B cell (primary cell): ENCODE measurements around the gene C2CD3. TPM values are rescaled to one million over a fixed set of nuclear protein-coding genes. Genes with fewer than 3 reads are reported as not detected.
"Not testable (repeated sequence)": the region's sequence is repeated elsewhere in the genome, so short reads cannot be mapped to it uniquely, and the experiment has no call there.

Source experiments
- ATAC-seq: fragments of 200-7000 bp; cut with Tn5 transposase; one replicate; pipeline ENCODE4 v1.10.0; 2021; ENCODE audit warnings: low read depth, mild to moderate bottlenecking, moderate number of reproducible peaks, moderate library complexity
- CTCF ChIA-PET: fragments of 350-600 bp; sonication (Branson Sonifier 250); formaldehyde crosslinking; loops from one replicate; lab custom pipeline; 2021; ENCODE audit warnings: antibody characterized with exemption, inconsistent platforms; lab: Charles Lee
- POLR2A ChIA-PET: fragments of 350-600 bp; sonication (Branson Sonifier 250); formaldehyde crosslinking; loops from one replicate; lab custom pipeline; 2021; ENCODE audit warnings: antibody characterized with exemption; lab: Charles Lee
- DNase-seq: peaks from one replicate; pipeline ENCODE4 v3.0.0; 2013
- H2AFZ ChIP-seq: 2 replicates; pipeline ENCODE4 v1.6.1; 2012; ENCODE audit warnings: mild to moderate bottlenecking, low read depth, low read length; ENCODE audit not compliant: insufficient read depth, poor library complexity, severe bottlenecking
- H3K27ac ChIP-seq, 2 donors: 1 replicate in 1 of 2; 2 replicates in 1 of 2; pipeline ENCODE4 v1.5.1; 2012 to 2013; ENCODE audit warnings: low read length in 2 of 2, mild to moderate bottlenecking in 2 of 2, moderate library complexity in 1 of 2
- H3K27me3 ChIP-seq, 4 experiments: fragments of 200-600 bp in 1 of 4; sonication (generic) in 1 of 4; replicated peaks in 1 of 4; 1 replicate in 2 of 4; 2 replicates in 2 of 4; pipeline versions ENCODE4 v1.6.1 to v1.7.0; 2013 to 2016; ENCODE audit warnings: low read length in 3 of 4, mild to moderate bottlenecking in 2 of 4, mixed read lengths in 1 of 4, moderate library complexity in 1 of 4; ENCODE audit not compliant: insufficient read depth in 4 of 4, control insufficient read depth in 3 of 4; ENCODE audit errors: control extremely low read depth in 1 of 4
- H3K36me3 ChIP-seq, 2 experiments: replicated peaks in 1 of 2; 1 replicate in 1 of 2; 2 replicates in 1 of 2; pipeline versions ENCODE4 v1.6.1 to v1.7.1; 2013; ENCODE audit warnings: low read length in 1 of 2; ENCODE audit not compliant: insufficient read depth in 2 of 2, control insufficient read depth in 1 of 2; ENCODE audit errors: control extremely low read depth in 1 of 2, extremely low read depth in 1 of 2
- H3K4me1 ChIP-seq, 2 donors: fragments of 200-600 bp in 1 of 2; sonication (generic) in 1 of 2; 1 replicate in 1 of 2; 2 replicates in 1 of 2; pipeline versions ENCODE4 v1.5.1 to v1.6.1; 2013 to 2017; ENCODE audit warnings: low read length in 2 of 2; ENCODE audit not compliant: control insufficient read depth in 2 of 2, insufficient read depth in 2 of 2
- H3K4me2 ChIP-seq: replicated peaks from 2 replicates; pipeline ENCODE3; 2012; ENCODE audit warnings: mild to moderate bottlenecking, low read depth, low read length; ENCODE audit not compliant: poor library complexity, severe bottlenecking
- H3K4me3 ChIP-seq, 5 experiments: fragments of 200-600 bp in 1 of 5; sonication (generic) in 1 of 5; 1 replicate in 3 of 5; 2 replicates in 2 of 5; pipeline versions ENCODE4 v1.5.1 to v1.7.0; 2011 to 2016; ENCODE audit warnings: low read length in 4 of 5, mild to moderate bottlenecking in 4 of 5, low read depth in 2 of 5, control low read depth in 1 of 5, moderate library complexity in 1 of 5; ENCODE audit not compliant: insufficient read depth in 1 of 5; ENCODE audit errors: control extremely low read depth in 1 of 5, extremely low read depth in 1 of 5
- H3K79me2 ChIP-seq: fragments of 200-600 bp; sonication (generic); one replicate; pipeline ENCODE4 v1.6.0; 2016; ENCODE audit warnings: low read length; ENCODE audit not compliant: control insufficient read depth, insufficient read depth
- H3K9ac ChIP-seq: fragments of 200-600 bp; sonication (generic); 2 replicates; pipeline ENCODE4 v1.6.1; 2017; ENCODE audit warnings: mild to moderate bottlenecking, low read length, moderate library complexity
- H3K9me3 ChIP-seq, 3 donors: one replicate each; pipeline versions ENCODE4 v1.6.1 to v1.7.1; 2013; ENCODE audit warnings: low read length in 2 of 3; ENCODE audit not compliant: control insufficient read depth in 2 of 3, insufficient read depth in 1 of 3; ENCODE audit errors: control extremely low read depth in 1 of 3
- H4K20me1 ChIP-seq: 2 replicates; pipeline ENCODE4 v1.6.0; 2012; ENCODE audit warnings: mild to moderate bottlenecking, low read length; ENCODE audit not compliant: insufficient read depth, control insufficient read depth, poor library complexity, severe bottlenecking
- H3K27ac Mint-ChIP-seq: one replicate; pipeline ENCODE4 v1.8.0; 2021; ENCODE audit warnings: mixed read lengths
- H3K27me3 Mint-ChIP-seq: one replicate; pipeline ENCODE4 v1.8.0; 2021; ENCODE audit warnings: mixed read lengths
- H3K4me1 Mint-ChIP-seq: one replicate; pipeline ENCODE4 v1.8.0; 2021; ENCODE audit warnings: mixed read lengths
- H3K4me3 Mint-ChIP-seq: one replicate; pipeline ENCODE4 v1.8.0; 2021; ENCODE audit warnings: mixed read lengths
- H3K9me3 Mint-ChIP-seq: one replicate; pipeline ENCODE4 v1.8.0; 2022; ENCODE audit warnings: mixed read lengths; ENCODE audit not compliant: insufficient read depth
- EZH2 ChIP-seq: IDR thresholded peaks from 2 replicates; pipeline ENCODE4 v1.6.1; 2012; ENCODE audit warnings: borderline replicate concordance, low read depth, mild to moderate bottlenecking, moderate library complexity, low read length; ENCODE audit not compliant: insufficient read depth, poor library complexity, severe bottlenecking
- WGBS: methylation state at CpG from one replicate; pipeline ENCODE4 v1.1.5; 2013; ENCODE audit warnings: missing lambda C conversion rate; ENCODE audit not compliant: insufficient coverage; 5-methylcytosine and 5-hydroxymethylcytosine counted together
- intact Hi-C: fragments of 100-400 bp; cut with micrococcal nuclease; formaldehyde crosslinking; loops from one replicate; pipeline ENCODE4 v1.10.0; 2022
- polyA plus RNA-seq: library from polyadenylated mRNA; depleted of rRNA; stranded (reverse); fragments of >200 nt; gene quantifications from 2 replicates; pipeline ENCODE4 v1.2.3, GENCODE V29; 2012
- total RNA-seq, 2 donors: library from RNA; stranded (reverse); fragments of 120-200 nt in 1 of 2; gene quantifications; 1 replicate in 1 of 2; 2 replicates in 1 of 2; pipeline versions ENCODE4 v1.2.3 to v1.2.4, GENCODE V29; 2013 to 2022
- TF ChIP-seq, protein P1 (sequence below): fragments of 200-600 bp; IDR thresholded peaks from one replicate; pipeline ENCODE4 v1.8.0; 2022; ENCODE audit warnings: antibody characterized with exemption, mild to moderate bottlenecking

C2CD3 gene
- total and polyA plus RNA-seq, 2 donors (not counting 1 experiment from before 2014, with no cell fraction given): 19.8 to 69.0 TPM

GRCh38 chr11:73989156-73989555 is 181.6 kb downstream of the C2CD3 start:
- ATAC-seq (no peak), DNase-seq (peak; percentile 45)
- no peaks in the 10 kb centered on the region for H3K9me3 Mint-ChIP-seq
- H2AFZ ChIP-seq: no peak overlapping the region
- H3K27ac Mint-ChIP-seq: no peak overlapping the region
- H3K4me2 ChIP-seq: no peak overlapping the region
- H3K4me3 Mint-ChIP-seq: no peak overlapping the region
- intact Hi-C loops: no loop called here
- TF ChIP-seq, protein P1, sequence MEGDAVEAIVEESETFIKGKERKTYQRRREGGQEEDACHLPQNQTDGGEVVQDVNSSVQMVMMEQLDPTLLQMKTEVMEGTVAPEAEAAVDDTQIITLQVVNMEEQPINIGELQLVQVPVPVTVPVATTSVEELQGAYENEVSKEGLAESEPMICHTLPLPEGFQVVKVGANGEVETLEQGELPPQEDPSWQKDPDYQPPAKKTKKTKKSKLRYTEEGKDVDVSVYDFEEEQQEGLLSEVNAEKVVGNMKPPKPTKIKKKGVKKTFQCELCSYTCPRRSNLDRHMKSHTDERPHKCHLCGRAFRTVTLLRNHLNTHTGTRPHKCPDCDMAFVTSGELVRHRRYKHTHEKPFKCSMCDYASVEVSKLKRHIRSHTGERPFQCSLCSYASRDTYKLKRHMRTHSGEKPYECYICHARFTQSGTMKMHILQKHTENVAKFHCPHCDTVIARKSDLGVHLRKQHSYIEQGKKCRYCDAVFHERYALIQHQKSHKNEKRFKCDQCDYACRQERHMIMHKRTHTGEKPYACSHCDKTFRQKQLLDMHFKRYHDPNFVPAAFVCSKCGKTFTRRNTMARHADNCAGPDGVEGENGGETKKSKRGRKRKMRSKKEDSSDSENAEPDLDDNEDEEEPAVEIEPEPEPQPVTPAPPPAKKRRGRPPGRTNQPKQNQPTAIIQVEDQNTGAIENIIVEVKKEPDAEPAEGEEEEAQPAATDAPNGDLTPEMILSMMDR: peak; percentile 22
- TF ChIP-seq EZH2: no peak
- ChIA-PET POLR2A (no interaction called here), CTCF (interaction anchor here (0.6 to 2.2 kb wide), 7 partner anchors 9 to 100 kb away, joined by 3 to 6 read pairs (median 3); no protein-coding TSS in a partner anchor)
- 100% methylated on average over 2 of the region's 6 CpGs for WGBS
- H3K9me3 ChIP-seq: peaks cover 0 to 4% (median 0%) of the 10 kb centered on the region in 3 donors
- no peak overlapping the region for H3K27ac ChIP-seq
- H3K4me3 ChIP-seq: no peak overlapping the region
- H4K20me1 ChIP-seq: no peaks in the 10 kb centered on the region
- H3K27me3 ChIP-seq: no peaks in the 10 kb centered on the region
- H3K9ac ChIP-seq: no peak overlapping the region
- peaks cover 11% of the 10 kb centered on the region for H3K79me2 ChIP-seq
- no peaks in the 10 kb centered on the region for H3K36me3 ChIP-seq
- H3K4me1 ChIP-seq: peaks cover 38 to 51% of the 10 kb centered on the region in 2 donors
- no peaks in the 10 kb centered on the region for H3K27me3 Mint-ChIP-seq
- peaks cover 45% of the 10 kb centered on the region for H3K4me1 Mint-ChIP-seq

DNA sequence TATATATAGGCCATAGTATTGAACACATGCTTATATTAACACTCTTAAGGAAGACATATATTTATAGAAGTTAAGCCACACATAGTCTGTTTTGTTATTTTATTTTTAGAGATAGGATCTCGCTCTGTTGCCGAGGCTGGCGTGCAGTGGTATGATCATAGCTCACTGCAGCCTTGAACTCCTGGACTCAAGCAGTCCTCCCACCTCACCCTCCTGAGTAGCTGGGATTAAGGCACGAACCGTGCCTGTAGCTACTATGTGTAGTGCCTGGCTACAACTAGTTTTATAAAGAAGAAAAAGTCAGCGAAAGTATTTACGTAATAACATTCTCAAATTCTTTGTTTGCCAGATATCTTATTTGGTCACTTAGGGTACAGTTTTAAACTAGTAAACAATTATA is 182.6 kb downstream of the C2CD3 start:
- ChIA-PET POLR2A (no interaction called here), CTCF (interaction anchor here (1.1 to 1.5 kb wide), 3 partner anchors 8 to 25 kb away, joined by 3 to 5 read pairs (median 3); no protein-coding TSS in a partner anchor)
- Histone ChIP-seq H3K4me2 (no peak overlapping the region), H3K9me3 (peaks cover 0 to under 1% (median 0%) of the 10 kb centered on the region in 3 donors), H3K9ac (no peak overlapping the region), H2AFZ (no peak overlapping the region), H4K20me1 (no peaks in the 10 kb centered on the region), H3K27ac (no peak overlapping the region), H3K27me3 (no peaks in the 10 kb centered on the region), H3K4me3 (no peak overlapping the region), H3K4me1 (peaks cover 37 to 51% of the 10 kb centered on the region in 2 donors), H3K79me2 (peaks cover 8% of the 10 kb centered on the region), H3K36me3 (no peaks in the 10 kb centered on the region)
- no peak for DNase-seq
- no peaks in the 10 kb centered on the region for H3K9me3 Mint-ChIP-seq
- H3K4me3 Mint-ChIP-seq: no peak overlapping the region
- H3K4me1 Mint-ChIP-seq: peaks cover 47% of the 10 kb centered on the region
- no peak for ATAC-seq
- H3K27me3 Mint-ChIP-seq: no peaks in the 10 kb centered on the region
- TF ChIP-seq, protein P1: no peak
- TF ChIP-seq EZH2: no peak
- no peak overlapping the region for H3K27ac Mint-ChIP-seq
- intact Hi-C loops: no loop called here
- WGBS: no CpG with 5 or more reads among the region's 7 CpGs

- H3K4me3 ChIP-seq, H3K9me3 Mint-ChIP-seq, H3K27ac Mint-ChIP-seq, H3K9me3 ChIP-seq, H3K4me3 Mint-ChIP-seq, H3K4me2 ChIP-seq, DNase-seq, H3K27me3 ChIP-seq, ATAC-seq, H3K9ac ChIP-seq, H3K27me3 Mint-ChIP-seq, H3K27ac ChIP-seq, H2AFZ ChIP-seq, intact Hi-C loops: not testable (repeated sequence)
- peaks cover 37% of the 10 kb centered on the region for H3K4me1 Mint-ChIP-seq
- peaks cover 20 to 36% of the 10 kb centered on the region in 2 donors for H3K4me1 ChIP-seq
- peaks cover 28% of the 10 kb centered on the region for H3K79me2 ChIP-seq
- peaks cover 20% of the 10 kb centered on the region for H4K20me1 ChIP-seq
- POLR2A ChIA-PET: interaction anchor here (8.8 kb wide), 1 partner anchor 15 kb away, joined by 155 read pairs; no protein-coding TSS in a partner anchor
- CTCF ChIA-PET: interaction anchor here (2.3 kb wide), 1 partner anchor 12 kb away, joined by 6 read pairs; no protein-coding TSS in a partner anchor
- H3K36me3 ChIP-seq: peaks cover 5 to 11% of the 10 kb centered on the region in 2 experiments
- 100% methylated on average over 3 of the region's 4 CpGs for WGBS
Observed at GRCh38 chr11:73985661-73986060, 185.1 kb downstream of the C2CD3 start.
